Right atrium auricular region (tissue), 2 donors: ENCODE data around the gene NT5DC2. TPM values are rescaled to one million over a fixed set of nuclear protein-coding genes. Genes with fewer than 3 reads are reported as not detected.
"Not testable (repeated sequence)": the region's sequence is repeated elsewhere in the genome, so short reads cannot be mapped to it uniquely, and the experiment has no call there.

Experiments
- DNase-seq: peaks from one replicate; pipeline ENCODE4 v3.0.0-alpha.2; 2019; ENCODE audit warnings: low spot score
- H3K27ac ChIP-seq, 2 donors: fragments of 200-600 bp; sonication (generic); 1 replicate in 1 of 2; 2 replicates in 1 of 2; pipeline ENCODE4 v1.5.1; 2016 to 2019
- H3K27me3 ChIP-seq, 2 donors: fragments of 200-600 bp; sonication (generic); one replicate each; pipeline versions ENCODE4 v1.5.1 to v1.6.0; 2017 to 2019
- H3K36me3 ChIP-seq: fragments of 200-600 bp; sonication (generic); one replicate; pipeline ENCODE4 v1.5.1; 2016
- H3K4me1 ChIP-seq, 2 donors: fragments of 200-600 bp; sonication (generic); one replicate each; pipeline versions ENCODE4 v1.5.1 to v1.6.0; 2017 to 2019
- H3K4me3 ChIP-seq, 2 donors: fragments of 200-600 bp; sonication (generic); 1 replicate in 1 of 2; 2 replicates in 1 of 2; pipeline ENCODE4 v1.5.1; 2017 to 2019; ENCODE audit warnings: mild to moderate bottlenecking in 1 of 2, moderate library complexity in 1 of 2
- H3K9me3 ChIP-seq, 2 donors: fragments of 200-600 bp; sonication (generic); one replicate each; pipeline ENCODE4 v1.5.1; 2019
- total RNA-seq, 2 donors: library from RNA; depleted of rRNA; stranded (reverse); fragments of >200 nt; gene quantifications; one replicate each; pipeline ENCODE4 v1.1.0, GENCODE V29; 2016
- TF ChIP-seq, protein P1 (sequence below), 2 donors: fragments of 200-600 bp; sonication (generic); IDR thresholded peaks; one replicate each; pipeline ENCODE4 v1.5.1; 2019; ENCODE audit warnings: antibody characterized with exemption in 2 of 2

Gene NT5DC2
- total RNA-seq, 2 donors from 2014 or later, result 94.0 to 146 TPM

GRCh38 chr3:52527732-52528585, 5.7 kb downstream of the NT5DC2 start:
- H3K4me1 ChIP-seq, result peaks cover 0 to 85% of the 10 kb centered on the region in 2 donors
- peak overlapping the region; percentile 83 to 92 for H3K27ac ChIP-seq
- DNase-seq, result no peak
- TF ChIP-seq, protein P1, sequence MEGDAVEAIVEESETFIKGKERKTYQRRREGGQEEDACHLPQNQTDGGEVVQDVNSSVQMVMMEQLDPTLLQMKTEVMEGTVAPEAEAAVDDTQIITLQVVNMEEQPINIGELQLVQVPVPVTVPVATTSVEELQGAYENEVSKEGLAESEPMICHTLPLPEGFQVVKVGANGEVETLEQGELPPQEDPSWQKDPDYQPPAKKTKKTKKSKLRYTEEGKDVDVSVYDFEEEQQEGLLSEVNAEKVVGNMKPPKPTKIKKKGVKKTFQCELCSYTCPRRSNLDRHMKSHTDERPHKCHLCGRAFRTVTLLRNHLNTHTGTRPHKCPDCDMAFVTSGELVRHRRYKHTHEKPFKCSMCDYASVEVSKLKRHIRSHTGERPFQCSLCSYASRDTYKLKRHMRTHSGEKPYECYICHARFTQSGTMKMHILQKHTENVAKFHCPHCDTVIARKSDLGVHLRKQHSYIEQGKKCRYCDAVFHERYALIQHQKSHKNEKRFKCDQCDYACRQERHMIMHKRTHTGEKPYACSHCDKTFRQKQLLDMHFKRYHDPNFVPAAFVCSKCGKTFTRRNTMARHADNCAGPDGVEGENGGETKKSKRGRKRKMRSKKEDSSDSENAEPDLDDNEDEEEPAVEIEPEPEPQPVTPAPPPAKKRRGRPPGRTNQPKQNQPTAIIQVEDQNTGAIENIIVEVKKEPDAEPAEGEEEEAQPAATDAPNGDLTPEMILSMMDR (IDR thresholded peaks at IDR 0.05), result no peak
- H3K36me3 ChIP-seq, result peaks cover 45% of the 10 kb centered on the region
- no peaks in the 10 kb centered on the region for H3K9me3 ChIP-seq
- no peak overlapping the region for H3K4me3 ChIP-seq
- H3K27me3 ChIP-seq, result no peaks in the 10 kb centered on the region

DNA sequence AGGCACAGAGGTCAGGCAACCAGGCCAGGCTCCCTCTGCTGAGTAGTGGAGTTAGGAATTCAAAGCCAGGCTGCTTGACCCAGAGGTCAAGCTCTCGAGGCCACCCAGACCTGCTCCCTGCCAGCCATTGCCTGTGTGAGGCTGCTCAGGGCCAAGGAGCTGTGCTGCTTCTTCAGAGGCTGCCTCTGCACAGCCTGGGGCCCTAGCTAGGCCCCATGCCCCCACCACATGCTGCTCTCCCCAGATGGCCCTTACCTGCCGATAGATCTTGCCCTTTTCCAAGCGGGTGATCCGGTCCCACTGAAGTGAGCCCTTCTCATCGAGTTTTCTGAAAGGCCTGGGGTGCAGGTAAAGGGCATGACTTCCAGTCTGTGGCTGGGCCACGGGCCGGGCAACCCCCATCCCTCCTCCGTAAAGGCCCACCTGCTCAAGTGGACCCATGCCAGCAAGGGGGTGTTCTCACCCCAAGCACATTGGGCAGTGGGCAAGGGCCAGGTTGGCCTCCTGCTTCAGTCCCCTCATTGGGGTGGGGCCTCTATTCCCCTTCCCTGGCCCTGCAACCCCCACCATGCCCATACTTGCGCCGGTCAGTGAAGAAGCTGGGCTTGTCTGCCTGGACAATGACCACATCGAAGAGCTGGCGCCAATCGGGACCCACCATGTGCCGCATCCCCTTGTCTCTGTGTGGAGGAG, 6.5 kb downstream of the NT5DC2 start:
- no peak for DNase-seq
- Histone ChIP-seq H3K36me3 (peaks cover 45% of the 10 kb centered on the region), H3K27me3 (no peaks in the 10 kb centered on the region), H3K27ac (peak overlapping the region; percentile 83 to 92), H3K4me1 (peaks cover 0 to 77% of the 10 kb centered on the region in 2 donors), H3K4me3 (no peak overlapping the region), H3K9me3 (no peaks in the 10 kb centered on the region)
- TF ChIP-seq, protein P1 (IDR thresholded peaks at IDR 0.05), result no peak

DNA sequence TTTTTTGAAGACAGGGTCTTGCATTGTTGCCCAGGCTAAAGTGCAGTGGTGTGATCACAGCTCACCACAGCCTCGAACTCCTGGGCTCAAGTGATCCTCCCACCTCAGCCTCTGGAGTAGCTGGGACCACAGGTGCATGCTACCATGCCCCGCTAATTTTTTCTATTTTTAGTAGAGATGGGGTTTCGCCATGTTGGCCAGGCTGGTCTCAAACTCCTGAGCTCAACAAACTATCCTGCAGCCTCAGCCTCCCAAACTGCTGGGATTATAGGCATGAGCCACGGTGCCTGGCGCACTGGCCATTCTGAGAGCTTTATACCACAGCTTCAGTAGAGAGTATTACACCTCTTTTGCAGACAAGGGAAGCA, 7.0 kb downstream of the NT5DC2 start:
- not testable (repeated sequence) for DNase-seq, H3K4me3 ChIP-seq, H3K27me3 ChIP-seq, H3K9me3 ChIP-seq
- Histone ChIP-seq H3K36me3 (peaks cover 45% of the 10 kb centered on the region), H3K27ac (peak overlapping the region; percentile 83 to 92), H3K4me1 (peaks cover 0 to 72% of the 10 kb centered on the region in 2 donors)

GRCh38 chr3:52525680-52526561, 7.7 kb downstream of the NT5DC2 start:
- Histone ChIP-seq H3K4me3 (no peak overlapping the region), H3K36me3 (peaks cover 45% of the 10 kb centered on the region), H3K9me3 (no peaks in the 10 kb centered on the region), H3K27me3 (no peaks in the 10 kb centered on the region), H3K4me1 (peaks cover 0 to 64% of the 10 kb centered on the region in 2 donors), H3K27ac (peak overlapping the region; percentile 74 to 83)
- TF ChIP-seq, protein P1 (IDR thresholded peaks at IDR 0.05), result no peak
- no peak for DNase-seq

GRCh38 chr3:52524752-52525679, 8.6 kb downstream of the NT5DC2 start:
- H3K27me3 ChIP-seq, result no peaks in the 10 kb centered on the region
- DNase-seq, result no peak
- peak overlapping the region; percentile 74 to 83 for H3K27ac ChIP-seq
- peaks cover 0 to 55% of the 10 kb centered on the region in 2 donors for H3K4me1 ChIP-seq
- peaks cover 45% of the 10 kb centered on the region for H3K36me3 ChIP-seq
- TF ChIP-seq, protein P1 (IDR thresholded peaks at IDR 0.05), result no peak
- no peaks in the 10 kb centered on the region for H3K9me3 ChIP-seq
- H3K4me3 ChIP-seq, result no peak overlapping the region
